HFF-Myc (cell line): ENCODE data around the gene NUFIP1.

Experiments used
- DNase-seq: peaks from one replicate; pipeline ENCODE4 v3.0.0-alpha.2; 2011; ENCODE audit warnings: low read depth; ENCODE audit errors: extremely low read depth
- H3K4me3 ChIP-seq: replicated peaks from 2 replicates; pipeline ENCODE4 v1.5.1; 2011; ENCODE audit warnings: low read depth, mild to moderate bottlenecking, control low read depth, low read length
- TF ChIP-seq, protein P1 (sequence below): IDR thresholded peaks from 2 replicates; pipeline ENCODE4 v1.5.1; 2012; ENCODE audit warnings: mild to moderate bottlenecking, low read depth, low read length, control low read depth; ENCODE audit errors: missing control alignments

Gene NUFIP1

DNA sequence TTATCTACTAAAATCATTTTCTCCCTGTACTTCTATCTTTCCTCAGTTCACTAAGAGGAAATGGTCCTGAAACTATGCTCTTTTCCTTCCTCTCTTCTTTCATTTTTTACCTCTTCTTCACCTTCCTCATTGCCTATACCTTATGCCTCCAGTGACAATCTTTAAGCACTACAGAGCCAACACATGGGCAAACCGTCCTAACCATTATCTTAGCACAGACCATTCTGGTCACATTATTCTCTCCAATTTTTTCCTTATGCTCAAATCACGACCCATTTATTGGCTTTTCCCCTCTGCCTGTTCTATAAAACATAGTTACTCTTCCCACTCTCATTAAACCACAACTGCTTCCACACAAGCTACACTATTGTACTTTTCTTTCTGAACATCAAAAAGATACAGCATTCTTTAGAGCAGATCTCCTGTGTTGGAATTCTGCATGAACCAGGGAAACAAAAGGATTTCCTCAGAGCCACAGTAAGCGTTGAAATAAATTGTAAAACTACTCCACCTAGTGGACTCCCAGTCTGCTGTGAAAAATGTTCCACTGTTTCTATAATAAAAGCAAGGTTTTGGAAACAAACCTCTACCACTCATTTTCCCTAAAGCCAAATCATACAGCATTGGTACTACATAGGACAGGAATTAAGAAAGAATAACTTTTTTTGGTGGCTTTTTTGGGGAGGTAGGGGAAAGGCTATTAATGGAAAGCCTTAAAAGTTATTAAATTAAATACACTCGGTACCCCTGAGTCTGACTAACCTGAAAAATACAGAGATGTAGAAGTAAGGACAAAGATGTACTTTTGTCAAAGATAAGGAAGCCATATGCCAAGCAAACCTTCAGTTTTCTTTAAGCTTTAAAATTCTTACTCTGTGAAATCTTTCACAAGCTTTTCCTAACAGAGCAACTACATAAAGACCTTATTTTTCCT lies 19.5 kb downstream of the NUFIP1 start:
- TF ChIP-seq, protein P1, sequence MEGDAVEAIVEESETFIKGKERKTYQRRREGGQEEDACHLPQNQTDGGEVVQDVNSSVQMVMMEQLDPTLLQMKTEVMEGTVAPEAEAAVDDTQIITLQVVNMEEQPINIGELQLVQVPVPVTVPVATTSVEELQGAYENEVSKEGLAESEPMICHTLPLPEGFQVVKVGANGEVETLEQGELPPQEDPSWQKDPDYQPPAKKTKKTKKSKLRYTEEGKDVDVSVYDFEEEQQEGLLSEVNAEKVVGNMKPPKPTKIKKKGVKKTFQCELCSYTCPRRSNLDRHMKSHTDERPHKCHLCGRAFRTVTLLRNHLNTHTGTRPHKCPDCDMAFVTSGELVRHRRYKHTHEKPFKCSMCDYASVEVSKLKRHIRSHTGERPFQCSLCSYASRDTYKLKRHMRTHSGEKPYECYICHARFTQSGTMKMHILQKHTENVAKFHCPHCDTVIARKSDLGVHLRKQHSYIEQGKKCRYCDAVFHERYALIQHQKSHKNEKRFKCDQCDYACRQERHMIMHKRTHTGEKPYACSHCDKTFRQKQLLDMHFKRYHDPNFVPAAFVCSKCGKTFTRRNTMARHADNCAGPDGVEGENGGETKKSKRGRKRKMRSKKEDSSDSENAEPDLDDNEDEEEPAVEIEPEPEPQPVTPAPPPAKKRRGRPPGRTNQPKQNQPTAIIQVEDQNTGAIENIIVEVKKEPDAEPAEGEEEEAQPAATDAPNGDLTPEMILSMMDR: peak; percentile 62
- DNase-seq: peak; percentile 44

DNA sequence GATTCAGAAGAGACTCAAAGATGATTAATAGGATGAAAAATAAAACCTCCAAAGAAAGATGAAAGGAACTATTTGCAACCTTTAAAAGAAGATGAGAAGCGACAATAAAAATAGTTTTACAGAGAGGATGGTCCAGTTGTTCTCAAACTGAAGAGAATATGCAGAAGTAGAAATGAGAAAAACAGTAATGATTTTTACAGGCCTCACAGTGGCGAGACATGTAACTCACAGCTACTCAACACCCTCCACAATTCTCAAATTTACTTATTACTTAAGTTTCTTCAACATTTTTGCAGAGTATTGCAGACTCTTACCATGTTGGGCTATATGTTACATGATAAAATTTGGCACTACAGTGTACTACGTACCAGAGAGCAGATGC lies 20.8 kb downstream of the NUFIP1 start:
- TF ChIP-seq, protein P1: no peak

More for the DNA sequence above, 19.5 kb downstream of the NUFIP1 start:
- H3K4me3 ChIP-seq: no peak overlapping the region

DNA sequence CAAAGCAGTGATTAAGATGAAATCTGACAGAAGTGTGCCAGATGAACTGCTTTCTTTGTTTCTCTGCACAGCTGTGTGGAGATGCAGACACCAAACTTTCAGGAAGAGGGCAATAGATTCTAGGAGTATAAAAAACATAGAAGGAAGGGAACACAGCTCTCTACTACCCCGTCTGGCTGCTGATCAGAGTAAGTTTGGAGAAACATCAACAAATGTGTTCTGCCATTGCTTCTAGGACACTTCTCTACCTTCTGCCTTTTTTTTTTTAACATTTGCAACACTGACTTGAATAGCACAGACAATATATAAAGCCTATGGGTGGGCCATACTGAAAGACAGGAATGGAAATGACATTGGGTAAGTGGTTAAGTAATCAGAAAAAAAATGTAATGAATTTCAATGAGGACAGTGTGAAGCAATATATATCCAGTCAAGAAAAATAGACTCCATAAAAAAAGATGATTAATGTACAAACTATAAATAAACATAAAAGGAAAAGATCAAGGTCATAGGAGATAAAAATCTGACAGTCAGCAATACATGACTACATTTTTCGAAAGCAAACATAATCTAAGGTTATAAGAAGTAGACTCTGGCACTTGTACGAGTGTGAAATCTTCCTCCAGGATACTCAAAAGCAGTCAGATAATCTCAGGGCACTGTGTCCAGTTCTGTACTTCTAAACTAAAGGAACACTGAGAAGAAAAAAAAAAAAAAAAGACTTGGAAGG lies 21.4 kb downstream of the NUFIP1 start:
- TF ChIP-seq, protein P1: no peak
- DNase-seq: no peak
- H3K4me3 ChIP-seq: no peak overlapping the region

More for the DNA sequence above, 20.8 kb downstream of the NUFIP1 start:
- no peak for DNase-seq
- H3K4me3 ChIP-seq: no peak overlapping the region

DNA sequence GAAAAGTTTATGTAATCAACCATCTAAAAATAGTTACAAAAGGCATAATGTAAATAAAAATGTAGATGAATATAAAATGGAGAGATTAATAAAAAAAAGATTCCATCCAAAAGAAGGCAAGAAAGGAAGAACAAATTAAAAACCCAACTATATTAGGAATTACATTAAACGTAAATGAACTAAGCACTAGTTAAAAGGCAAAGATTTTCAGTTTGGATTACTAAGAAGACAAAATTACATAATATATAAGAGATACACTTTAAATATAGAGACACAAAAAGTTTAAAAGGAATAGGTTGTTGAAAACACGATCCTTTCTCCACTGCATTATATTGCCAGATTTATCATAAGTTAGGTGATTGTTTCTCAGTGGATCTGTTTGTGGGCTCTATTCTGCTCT lies 27.3 kb downstream of the NUFIP1 start:
- no peak overlapping the region for H3K4me3 ChIP-seq
- DNase-seq: no peak
- TF ChIP-seq, protein P1: no peak

DNA sequence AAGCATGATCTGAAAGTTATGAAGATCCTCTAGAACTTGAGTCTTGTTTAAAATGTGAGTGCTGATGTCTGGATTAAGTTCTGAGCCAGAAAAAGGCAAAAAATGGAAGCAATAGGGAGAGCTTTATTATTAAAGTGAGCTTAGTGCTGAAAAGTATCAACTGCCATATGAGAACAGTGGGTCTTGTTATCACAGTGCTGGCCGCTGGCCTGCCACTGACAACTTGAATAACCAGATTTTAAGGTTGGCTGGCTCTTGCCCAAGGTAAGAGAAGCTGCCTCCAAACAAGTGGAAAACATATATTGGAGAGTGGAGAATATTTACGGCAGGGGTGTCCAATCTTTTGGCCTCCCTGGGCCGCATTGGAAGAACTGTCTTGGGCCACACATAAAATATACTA lies 33.9 kb downstream of the NUFIP1 start:
- no peak overlapping the region for H3K4me3 ChIP-seq
- DNase-seq: no peak
- TF ChIP-seq, protein P1: no peak

DNA sequence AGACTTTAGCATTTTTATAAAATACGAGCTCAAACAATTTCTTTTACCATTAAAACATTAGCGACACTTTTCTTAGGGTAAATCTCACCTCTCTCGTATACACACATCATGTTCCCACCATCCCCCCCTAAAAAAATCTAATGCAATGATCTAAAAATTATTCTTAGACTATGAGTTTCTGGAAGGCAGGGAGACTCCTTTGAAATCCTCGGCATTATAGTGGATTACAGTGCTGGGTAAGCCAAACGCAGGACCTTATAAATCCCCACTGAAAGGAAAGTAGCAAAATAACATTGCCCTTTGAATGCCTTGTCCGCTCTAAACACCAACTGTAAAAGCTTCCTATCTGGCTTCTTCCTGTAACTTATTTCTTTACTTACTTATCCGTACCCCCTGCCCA lies 35.0 kb downstream of the NUFIP1 start:
- H3K4me3 ChIP-seq: no peak overlapping the region
- no peak for DNase-seq
- TF ChIP-seq, protein P1: no peak
